ENCODE measurements around the gene GNB1. TPM values are rescaled to one million over a fixed set of nuclear protein-coding genes. Genes with fewer than 3 reads are reported as not detected.

Gene GNB1
- total RNA-seq, 1 experiment from 2014 or later, result 339 TPM

GRCh38 chr1:1875932-1876331 lies 15.0 kb downstream of the GNB1 start (continued):
- TF ChIP-seq, protein P1, sequence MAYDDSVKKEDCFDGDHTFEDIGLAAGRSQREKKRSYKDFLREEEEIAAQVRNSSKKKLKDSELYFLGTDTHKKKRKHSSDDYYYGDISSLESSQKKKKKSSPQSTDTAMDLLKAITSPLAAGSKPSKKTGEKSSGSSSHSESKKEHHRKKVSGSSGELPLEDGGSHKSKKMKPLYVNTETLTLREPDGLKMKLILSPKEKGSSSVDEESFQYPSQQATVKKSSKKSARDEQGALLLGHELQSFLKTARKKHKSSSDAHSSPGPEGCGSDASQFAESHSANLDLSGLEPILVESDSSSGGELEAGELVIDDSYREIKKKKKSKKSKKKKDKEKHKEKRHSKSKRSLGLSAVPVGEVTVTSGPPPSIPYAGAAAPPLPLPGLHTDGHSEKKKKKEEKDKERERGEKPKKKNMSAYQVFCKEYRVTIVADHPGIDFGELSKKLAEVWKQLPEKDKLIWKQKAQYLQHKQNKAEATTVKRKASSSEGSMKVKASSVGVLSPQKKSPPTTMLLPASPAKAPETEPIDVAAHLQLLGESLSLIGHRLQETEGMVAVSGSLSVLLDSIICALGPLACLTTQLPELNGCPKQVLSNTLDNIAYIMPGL (CRISPR knock-in tag; IDR thresholded peaks at IDR 0.05), result no peak
- TF ChIP-seq NFATC4 (CRISPR knock-in tag; IDR thresholded peaks at IDR 0.05) (no peak), MXD4 (CRISPR knock-in tag; IDR thresholded peaks at IDR 0.05; ENCODE audit: borderline replicate concordance) (no peak)
- TF ChIP-seq, protein P2, sequence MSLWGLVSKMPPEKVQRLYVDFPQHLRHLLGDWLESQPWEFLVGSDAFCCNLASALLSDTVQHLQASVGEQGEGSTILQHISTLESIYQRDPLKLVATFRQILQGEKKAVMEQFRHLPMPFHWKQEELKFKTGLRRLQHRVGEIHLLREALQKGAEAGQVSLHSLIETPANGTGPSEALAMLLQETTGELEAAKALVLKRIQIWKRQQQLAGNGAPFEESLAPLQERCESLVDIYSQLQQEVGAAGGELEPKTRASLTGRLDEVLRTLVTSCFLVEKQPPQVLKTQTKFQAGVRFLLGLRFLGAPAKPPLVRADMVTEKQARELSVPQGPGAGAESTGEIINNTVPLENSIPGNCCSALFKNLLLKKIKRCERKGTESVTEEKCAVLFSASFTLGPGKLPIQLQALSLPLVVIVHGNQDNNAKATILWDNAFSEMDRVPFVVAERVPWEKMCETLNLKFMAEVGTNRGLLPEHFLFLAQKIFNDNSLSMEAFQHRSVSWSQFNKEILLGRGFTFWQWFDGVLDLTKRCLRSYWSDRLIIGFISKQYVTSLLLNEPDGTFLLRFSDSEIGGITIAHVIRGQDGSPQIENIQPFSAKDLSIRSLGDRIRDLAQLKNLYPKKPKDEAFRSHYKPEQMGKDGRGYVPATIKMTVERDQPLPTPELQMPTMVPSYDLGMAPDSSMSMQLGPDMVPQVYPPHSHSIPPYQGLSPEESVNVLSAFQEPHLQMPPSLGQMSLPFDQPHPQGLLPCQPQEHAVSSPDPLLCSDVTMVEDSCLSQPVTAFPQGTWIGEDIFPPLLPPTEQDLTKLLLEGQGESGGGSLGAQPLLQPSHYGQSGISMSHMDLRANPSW (CRISPR knock-in tag; conservative IDR thresholded peaks at IDR 0.05; ENCODE audit: low read depth), result no peak

DNA sequence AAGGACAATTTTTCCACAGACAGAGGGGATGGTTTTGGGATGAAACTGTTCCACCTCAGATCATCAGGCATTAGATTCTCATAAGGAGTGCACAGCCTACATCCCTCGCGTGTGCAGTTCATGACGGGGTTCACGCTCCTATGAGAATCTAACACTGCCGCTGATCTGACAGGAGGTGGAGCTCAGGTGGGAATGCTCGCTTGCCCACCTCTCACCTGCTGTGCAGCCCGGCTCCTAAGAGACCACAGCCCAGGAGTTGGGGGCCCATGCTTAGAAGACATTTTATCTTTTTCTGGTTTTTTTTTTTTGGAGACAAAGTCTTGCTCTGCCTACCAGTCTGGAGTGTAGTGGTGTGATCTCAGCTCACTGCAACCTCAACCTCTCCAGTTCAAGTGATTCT lies 16.0 kb downstream of the GNB1 start:
- H3K27me3 Mint-ChIP-seq (ENCODE audit: low read depth), result no peaks in the 10 kb centered on the region
- POLR2A ChIA-PET, result no interaction called here
- TF ChIP-seq OVOL2 (CRISPR knock-in tag; IDR thresholded peaks at IDR 0.05; ENCODE audit: borderline replicate concordance) (no peak), TCF7 (CRISPR knock-in tag; IDR thresholded peaks at IDR 0.05; ENCODE audit: low read depth) (no peak), NR3C1 (CRISPR knock-in tag; conservative IDR thresholded peaks at IDR 0.05; ENCODE audit: low read depth) (no peak), ZNF263 (CRISPR knock-in tag; IDR thresholded peaks at IDR 0.05; ENCODE audit: low read depth) (no peak), IRF2 (CRISPR knock-in tag; IDR thresholded peaks at IDR 0.05; ENCODE audit: borderline replicate concordance, low read depth) (no peak), EMX1 (CRISPR knock-in tag; IDR thresholded peaks at IDR 0.05) (no peak), ATF1 (CRISPR knock-in tag; IDR thresholded peaks at IDR 0.05) (no peak), ZNF671 (CRISPR knock-in tag; IDR thresholded peaks at IDR 0.05) (no peak), CTCF (IDR thresholded peaks at IDR 0.05) (no peak), GABPB1 (CRISPR knock-in tag; IDR thresholded peaks at IDR 0.05) (no peak), SP1 (CRISPR knock-in tag; conservative IDR thresholded peaks at IDR 0.05) (no peak), E2F1 (CRISPR knock-in tag; IDR thresholded peaks at IDR 0.05) (no peak)
- TF ChIP-seq, protein P3, sequence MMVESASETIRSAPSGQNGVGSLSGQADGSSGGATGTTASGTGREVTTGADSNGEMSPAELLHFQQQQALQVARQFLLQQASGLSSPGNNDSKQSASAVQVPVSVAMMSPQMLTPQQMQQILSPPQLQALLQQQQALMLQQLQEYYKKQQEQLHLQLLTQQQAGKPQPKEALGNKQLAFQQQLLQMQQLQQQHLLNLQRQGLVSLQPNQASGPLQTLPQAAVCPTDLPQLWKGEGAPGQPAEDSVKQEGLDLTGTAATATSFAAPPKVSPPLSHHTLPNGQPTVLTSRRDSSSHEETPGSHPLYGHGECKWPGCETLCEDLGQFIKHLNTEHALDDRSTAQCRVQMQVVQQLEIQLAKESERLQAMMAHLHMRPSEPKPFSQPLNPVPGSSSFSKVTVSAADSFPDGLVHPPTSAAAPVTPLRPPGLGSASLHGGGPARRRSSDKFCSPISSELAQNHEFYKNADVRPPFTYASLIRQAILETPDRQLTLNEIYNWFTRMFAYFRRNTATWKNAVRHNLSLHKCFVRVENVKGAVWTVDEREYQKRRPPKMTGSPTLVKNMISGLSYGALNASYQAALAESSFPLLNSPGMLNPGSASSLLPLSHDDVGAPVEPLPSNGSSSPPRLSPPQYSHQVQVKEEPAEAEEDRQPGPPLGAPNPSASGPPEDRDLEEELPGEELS (CRISPR knock-in tag; IDR thresholded peaks at IDR 0.05), result no peak
- TF ChIP-seq, protein P4, sequence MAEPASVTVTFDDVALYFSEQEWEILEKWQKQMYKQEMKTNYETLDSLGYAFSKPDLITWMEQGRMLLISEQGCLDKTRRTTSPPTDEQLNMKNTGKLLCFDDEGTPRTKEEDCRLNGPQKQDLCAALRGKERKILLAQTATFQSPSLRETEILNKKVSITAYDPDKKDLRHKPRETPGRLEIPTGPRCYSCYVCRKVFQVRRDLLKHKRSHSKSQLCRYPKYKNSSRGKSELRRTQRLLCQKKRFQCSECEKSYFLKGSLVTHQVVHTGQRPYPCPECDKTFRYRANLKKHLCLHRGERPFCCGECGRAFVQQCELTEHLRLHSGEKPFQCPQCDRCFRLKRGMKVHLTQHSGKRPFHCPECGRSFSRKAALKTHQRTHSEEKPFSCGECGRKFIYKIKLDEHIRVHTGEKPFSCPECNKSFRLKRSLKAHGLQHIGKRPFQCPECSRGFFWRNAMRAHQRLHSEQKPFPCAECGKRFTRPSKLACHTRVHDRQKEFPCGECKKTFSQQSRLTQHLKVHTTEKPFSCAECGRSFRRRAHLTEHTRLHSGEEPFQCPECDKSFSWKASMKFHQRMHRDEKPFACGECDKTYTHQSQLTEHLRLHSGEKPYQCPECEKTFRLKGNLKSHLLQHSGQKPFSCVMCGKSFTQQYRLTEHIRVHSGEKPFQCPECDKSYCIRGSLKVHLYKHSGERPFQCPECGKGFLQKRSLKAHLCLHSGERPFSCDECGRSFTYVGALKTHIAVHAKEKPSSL (CRISPR knock-in tag; conservative IDR thresholded peaks at IDR 0.05), result no peak
- TF ChIP-seq, protein P5, sequence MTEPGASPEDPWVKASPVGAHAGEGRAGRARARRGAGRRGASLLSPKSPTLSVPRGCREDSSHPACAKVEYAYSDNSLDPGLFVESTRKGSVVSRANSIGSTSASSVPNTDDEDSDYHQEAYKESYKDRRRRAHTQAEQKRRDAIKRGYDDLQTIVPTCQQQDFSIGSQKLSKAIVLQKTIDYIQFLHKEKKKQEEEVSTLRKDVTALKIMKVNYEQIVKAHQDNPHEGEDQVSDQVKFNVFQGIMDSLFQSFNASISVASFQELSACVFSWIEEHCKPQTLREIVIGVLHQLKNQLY (CRISPR knock-in tag; IDR thresholded peaks at IDR 0.05), result no peak
- TF ChIP-seq, protein P6, sequence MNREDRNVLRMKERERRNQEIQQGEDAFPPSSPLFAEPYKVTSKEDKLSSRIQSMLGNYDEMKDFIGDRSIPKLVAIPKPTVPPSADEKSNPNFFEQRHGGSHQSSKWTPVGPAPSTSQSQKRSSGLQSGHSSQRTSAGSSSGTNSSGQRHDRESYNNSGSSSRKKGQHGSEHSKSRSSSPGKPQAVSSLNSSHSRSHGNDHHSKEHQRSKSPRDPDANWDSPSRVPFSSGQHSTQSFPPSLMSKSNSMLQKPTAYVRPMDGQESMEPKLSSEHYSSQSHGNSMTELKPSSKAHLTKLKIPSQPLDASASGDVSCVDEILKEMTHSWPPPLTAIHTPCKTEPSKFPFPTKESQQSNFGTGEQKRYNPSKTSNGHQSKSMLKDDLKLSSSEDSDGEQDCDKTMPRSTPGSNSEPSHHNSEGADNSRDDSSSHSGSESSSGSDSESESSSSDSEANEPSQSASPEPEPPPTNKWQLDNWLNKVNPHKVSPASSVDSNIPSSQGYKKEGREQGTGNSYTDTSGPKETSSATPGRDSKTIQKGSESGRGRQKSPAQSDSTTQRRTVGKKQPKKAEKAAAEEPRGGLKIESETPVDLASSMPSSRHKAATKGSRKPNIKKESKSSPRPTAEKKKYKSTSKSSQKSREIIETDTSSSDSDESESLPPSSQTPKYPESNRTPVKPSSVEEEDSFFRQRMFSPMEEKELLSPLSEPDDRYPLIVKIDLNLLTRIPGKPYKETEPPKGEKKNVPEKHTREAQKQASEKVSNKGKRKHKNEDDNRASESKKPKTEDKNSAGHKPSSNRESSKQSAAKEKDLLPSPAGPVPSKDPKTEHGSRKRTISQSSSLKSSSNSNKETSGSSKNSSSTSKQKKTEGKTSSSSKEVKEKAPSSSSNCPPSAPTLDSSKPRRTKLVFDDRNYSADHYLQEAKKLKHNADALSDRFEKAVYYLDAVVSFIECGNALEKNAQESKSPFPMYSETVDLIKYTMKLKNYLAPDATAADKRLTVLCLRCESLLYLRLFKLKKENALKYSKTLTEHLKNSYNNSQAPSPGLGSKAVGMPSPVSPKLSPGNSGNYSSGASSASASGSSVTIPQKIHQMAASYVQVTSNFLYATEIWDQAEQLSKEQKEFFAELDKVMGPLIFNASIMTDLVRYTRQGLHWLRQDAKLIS (CRISPR knock-in tag; IDR thresholded peaks at IDR 0.05; ENCODE audit: borderline replicate concordance), result no peak

More for the DNA sequence above, 16.0 kb downstream of the GNB1 start:
- no peak overlapping the region for H3K4me3 Mint-ChIP-seq
- ATAC-seq (no peak), DNase-seq (ENCODE audit: low spot score) (no peak)
- peaks cover 30% of the 10 kb centered on the region for H3K4me1 Mint-ChIP-seq
- peaks cover 60% of the 10 kb centered on the region for H3K36me3 Mint-ChIP-seq
- CTCF ChIA-PET, result interaction anchor here (1.2 kb wide), 1 partner anchor 11 kb away, joined by 3 read pairs; no protein-coding TSS in a partner anchor
- no peak overlapping the region for H3K27ac Mint-ChIP-seq
- H3K9me3 Mint-ChIP-seq, result peaks cover 19% of the 10 kb centered on the region

Data from WTC11 (cell line).